HCT116 (cell line): Measurements from ENCODE around the gene GAMT.

Experiments used
- CTCF ChIP-seq, 3 experiments: fragments of 200-600 bp in 1 of 3; sonication (generic) in 1 of 3; IDR thresholded peaks in 2 of 3; conservative IDR thresholded peaks in 1 of 3; 2 replicates each; pipeline ENCODE4 v1.5.1; 2012 to 2017; ENCODE audit warnings: low read depth in 2 of 3, low read length in 2 of 3, antibody characterized with exemption in 1 of 3, borderline replicate concordance in 1 of 3, control low read depth in 1 of 3, mild to moderate bottlenecking in 1 of 3, mixed read lengths in 1 of 3, mixed run types in 1 of 3, moderate library complexity in 1 of 3; ENCODE audit not compliant: insufficient read depth in 1 of 3
- MAX ChIP-seq: IDR thresholded peaks from 2 replicates; pipeline ENCODE4 v1.6.1; 2012
- POLR2A ChIP-seq: IDR thresholded peaks from 2 replicates; pipeline ENCODE4 v1.7.0; 2011; ENCODE audit warnings: borderline replicate concordance; ENCODE audit not compliant: insufficient read depth, insufficient read length; ENCODE audit errors: extremely low read depth
- POLR2AphosphoS5 ChIP-seq: IDR thresholded peaks from 2 replicates; pipeline ENCODE4 v1.6.1; 2011; ENCODE audit warnings: mild to moderate bottlenecking, low read depth, low read length, moderate library complexity
- RAD21 ChIP-seq: IDR thresholded peaks from 2 replicates; pipeline ENCODE4 v1.6.1; 2012; ENCODE audit warnings: low read depth, mild to moderate bottlenecking
- SRF ChIP-seq: IDR thresholded peaks from 2 replicates; pipeline ENCODE4 v1.6.1; 2012; ENCODE audit warnings: low read depth

GRCh38 chr19:1350867-1351266 is 50.5 kb downstream of the GAMT start:
- TF ChIP-seq MAX (no peak), RAD21 (no peak), CTCF (IDR thresholded peaks at IDR 0.05 in 2 of 3, conservative IDR thresholded peaks at IDR 0.05 in 1 of 3; ENCODE audit: borderline replicate concordance in 1 of 3, insufficient read depth in 1 of 3, low read depth in 2 of 3, low read length in 2 of 3) (no peak), POLR2AphosphoS5 (no peak), SRF (no peak), POLR2A (no peak)
